ENCODE results near the gene VOPP1.

DNA sequence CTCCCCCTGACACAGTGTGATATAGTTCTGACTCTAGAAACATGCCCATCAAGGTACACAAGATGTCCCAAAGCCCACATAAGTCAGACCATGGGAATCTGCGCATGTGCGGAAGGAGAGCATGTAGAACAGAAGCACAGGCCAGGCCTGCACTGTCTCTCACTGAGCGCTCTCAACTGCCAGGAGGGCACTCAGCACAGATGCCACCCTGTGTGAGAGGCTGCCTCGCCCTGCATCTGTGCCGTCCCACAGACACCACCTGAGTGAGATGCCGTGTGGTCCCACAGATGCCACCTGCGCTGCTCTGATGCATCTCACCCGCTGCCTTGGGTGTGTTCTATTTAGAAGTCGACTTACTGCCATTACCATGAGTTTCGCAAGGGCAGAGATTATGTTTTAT, 98.4 kb downstream of the VOPP1 start:
- TF ChIP-seq, protein P1, sequence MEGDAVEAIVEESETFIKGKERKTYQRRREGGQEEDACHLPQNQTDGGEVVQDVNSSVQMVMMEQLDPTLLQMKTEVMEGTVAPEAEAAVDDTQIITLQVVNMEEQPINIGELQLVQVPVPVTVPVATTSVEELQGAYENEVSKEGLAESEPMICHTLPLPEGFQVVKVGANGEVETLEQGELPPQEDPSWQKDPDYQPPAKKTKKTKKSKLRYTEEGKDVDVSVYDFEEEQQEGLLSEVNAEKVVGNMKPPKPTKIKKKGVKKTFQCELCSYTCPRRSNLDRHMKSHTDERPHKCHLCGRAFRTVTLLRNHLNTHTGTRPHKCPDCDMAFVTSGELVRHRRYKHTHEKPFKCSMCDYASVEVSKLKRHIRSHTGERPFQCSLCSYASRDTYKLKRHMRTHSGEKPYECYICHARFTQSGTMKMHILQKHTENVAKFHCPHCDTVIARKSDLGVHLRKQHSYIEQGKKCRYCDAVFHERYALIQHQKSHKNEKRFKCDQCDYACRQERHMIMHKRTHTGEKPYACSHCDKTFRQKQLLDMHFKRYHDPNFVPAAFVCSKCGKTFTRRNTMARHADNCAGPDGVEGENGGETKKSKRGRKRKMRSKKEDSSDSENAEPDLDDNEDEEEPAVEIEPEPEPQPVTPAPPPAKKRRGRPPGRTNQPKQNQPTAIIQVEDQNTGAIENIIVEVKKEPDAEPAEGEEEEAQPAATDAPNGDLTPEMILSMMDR (IDR thresholded peaks at IDR 0.05), result no peak
- no peak for TF ChIP-seq POLR2A (IDR thresholded peaks at IDR 0.05)
